Renal pelvis (tissue), 4 donors: ENCODE measurements around the gene ERAL1. TPM values are rescaled to one million over a fixed set of nuclear protein-coding genes. Genes with fewer than 3 reads are reported as not detected.
"Not testable (repeated sequence)": the region's sequence is repeated elsewhere in the genome, so short reads cannot be mapped to it uniquely, and the experiment has no call there.

Experiments used
- DNase-seq: peaks from one replicate; pipeline ENCODE4 v3.0.0-alpha.2; 2013
- polyA plus RNA-seq, 3 donors: library from polyadenylated mRNA; unstranded; fragments of 120-200 nt; gene quantifications; one replicate each; pipeline ENCODE4 v1.2.1, GENCODE V29; 2013; ENCODE audit not compliant: insufficient read length in 3 of 3

ERAL1 gene
- polyA plus RNA-seq, 3 donors: 69.8 to 74.2 (median 74.1) TPM

- DNase-seq: peak; percentile 60
Measured at GRCh38 chr17:28896884-28897768, 42.3 kb downstream of the ERAL1 start, which contains the start of gene FLOT2. TSS of gene FLOT2 (minus strand) at chr17:28897733. CDS start at chr17:28897574, 159 bp downstream.

GRCh38 chr17:28897769-28898526 is 43.1 kb downstream of the ERAL1 start:
- no peak for DNase-seq

- DNase-seq: no peak
Measured at GRCh38 chr17:28898527-28898955, 43.7 kb downstream of the ERAL1 start.

GRCh38 chr17:28899212-28899815 is 44.5 kb downstream of the ERAL1 start:
- no peak for DNase-seq

- no peak for DNase-seq
Measured at GRCh38 chr17:28900986-28901726, 46.3 kb downstream of the ERAL1 start.

- DNase-seq: peak; percentile 63
Measured at GRCh38 chr17:28901866-28902818, 47.3 kb downstream of the ERAL1 start.

- peak; percentile 94 for DNase-seq
Measured at GRCh38 chr17:28902819-28903545, 48.2 kb downstream of the ERAL1 start, which contains the start of gene DHRS13. TSS of gene DHRS13 (minus strand) at chr17:28903079. CDS start at chr17:28902944, 135 bp downstream.

GRCh38 chr17:28903546-28903841 is 48.7 kb downstream of the ERAL1 start:
- DNase-seq: not testable (repeated sequence)

GRCh38 chr17:28904800-28905199 is 50.0 kb downstream of the ERAL1 start:
- no peak for DNase-seq

- DNase-seq: no peak
Measured at GRCh38 chr17:28906276-28906675, 51.5 kb downstream of the ERAL1 start.

GRCh38 chr17:28906706-28907438 is 52.1 kb downstream of the ERAL1 start:
- no peak for DNase-seq

GRCh38 chr17:28907709-28908475 is 53.1 kb downstream of the ERAL1 start:
- DNase-seq: no peak

GRCh38 chr17:28908640-28909167 is 53.9 kb downstream of the ERAL1 start:
- no peak for DNase-seq

- DNase-seq: no peak
Measured at GRCh38 chr17:28910534-28910933, 55.7 kb downstream of the ERAL1 start.
